HG03432 (cell line): Measurements from ENCODE around the gene USP32.

Experiments
- ATAC-seq: cut with Tn5 transposase; IDR thresholded peaks from one replicate; pipeline ENCODE4 v1.9.1; 2021; ENCODE audit warnings: mild to moderate bottlenecking, moderate library complexity; ENCODE audit not compliant: unreplicated experiment

The USP32 gene

GRCh38 chr17:60139438-60140285 lies 252.3 kb downstream of the USP32 start:
- no peak for ATAC-seq

- ATAC-seq, result no peak
These were observed 253.0 kb downstream of the USP32 start for GRCh38 chr17:60138769-60139437.

- no peak for ATAC-seq
These were observed 254.2 kb downstream of the USP32 start for GRCh38 chr17:60137731-60138130.

GRCh38 chr17:60135951-60136666 lies 255.8 kb downstream of the USP32 start:
- no peak for ATAC-seq

GRCh38 chr17:60135151-60135950 lies 256.6 kb downstream of the USP32 start:
- peak; percentile 93 for ATAC-seq

- ATAC-seq, result peak; percentile 11
These were observed 257.4 kb downstream of the USP32 start for GRCh38 chr17:60134396-60135150.

GRCh38 chr17:60130466-60130865 lies 261.5 kb downstream of the USP32 start:
- no peak for ATAC-seq

GRCh38 chr17:60129164-60129563 lies 262.8 kb downstream of the USP32 start:
- no peak for ATAC-seq
